Measurements from ENCODE around the gene FAM153A.
"Not testable (repeated sequence)": the region's sequence is repeated elsewhere in the genome, so short reads cannot be mapped to it uniquely, and the experiment has no call there.

FAM153A gene

GRCh38 chr5:177724858-177725257, 57.8 kb downstream of the FAM153A start:
- DNase-seq (ENCODE audit: low read depth): not testable (repeated sequence)

GRCh38 chr5:177723831-177724485, 58.7 kb downstream of the FAM153A start:
- DNase-seq (ENCODE audit: low read depth): not testable (repeated sequence)

- not testable (repeated sequence) for DNase-seq (ENCODE audit: low read depth)
Measured at GRCh38 chr5:177722829-177723228, 59.9 kb downstream of the FAM153A start.

- not testable (repeated sequence) for DNase-seq (ENCODE audit: low read depth)
Measured at GRCh38 chr5:177719989-177720388, 62.7 kb downstream of the FAM153A start.

GRCh38 chr5:177715423-177715822, 67.3 kb downstream of the FAM153A start:
- DNase-seq (ENCODE audit: low read depth): not testable (repeated sequence)

GRCh38 chr5:177696100-177696499, 86.6 kb downstream of the FAM153A start:
- DNase-seq (ENCODE audit: low read depth): not testable (repeated sequence)

- not testable (repeated sequence) for DNase-seq (ENCODE audit: low read depth)
Measured at GRCh38 chr5:177695356-177695930, 87.3 kb downstream of the FAM153A start.

- DNase-seq (ENCODE audit: low read depth): not testable (repeated sequence)
Measured at GRCh38 chr5:177694518-177694835, 88.2 kb downstream of the FAM153A start.

- not testable (repeated sequence) for DNase-seq (ENCODE audit: low read depth)
Measured at GRCh38 chr5:177693671-177694517, 88.8 kb downstream of the FAM153A start.

GRCh38 chr5:177692969-177693368, 89.7 kb downstream of the FAM153A start:
- not testable (repeated sequence) for DNase-seq (ENCODE audit: low read depth)

GRCh38 chr5:177692507-177692906, 90.2 kb downstream of the FAM153A start:
- DNase-seq (ENCODE audit: low read depth): not testable (repeated sequence)

- DNase-seq (ENCODE audit: low read depth): not testable (repeated sequence)
Measured at GRCh38 chr5:177689011-177689610, 93.6 kb downstream of the FAM153A start.

- DNase-seq (ENCODE audit: low read depth): not testable (repeated sequence)
Measured at GRCh38 chr5:177688091-177688490, 94.6 kb downstream of the FAM153A start.

GRCh38 chr5:177681920-177682319, 100.8 kb downstream of the FAM153A start:
- DNase-seq (ENCODE audit: low read depth): not testable (repeated sequence)

Data from iris pigment epithelial cell (primary cell).